Tibial nerve (tissue), 4 donors: ENCODE data around the gene NOTCH1. TPM values are rescaled to one million over a fixed set of nuclear protein-coding genes. Genes with fewer than 3 reads are reported as not detected.
A peak's percentile ranks its signal among the peaks of the same experiment; 100 is the strongest.
"Not testable (repeated sequence)": the region's sequence is repeated elsewhere in the genome, so short reads cannot be mapped to it uniquely, and the experiment has no call there.

Source experiments
- DNase-seq, 2 donors: peaks; one replicate each; pipeline ENCODE4 v3.0.0-alpha.2; 2019; ENCODE audit warnings: low spot score in 2 of 2
- H3K27ac ChIP-seq, 4 donors: fragments of 200-600 bp; sonication (generic) in 3 of 4; one replicate each; pipeline ENCODE4 v1.5.1; 2017 to 2019; ENCODE audit warnings: mild to moderate bottlenecking in 1 of 4
- H3K27me3 ChIP-seq, 2 donors: fragments of 200-600 bp; sonication (generic) in 1 of 2; one replicate each; pipeline versions ENCODE4 v1.5.1 to v1.6.0; 2017 to 2019
- H3K36me3 ChIP-seq, 3 donors: fragments of 200-600 bp; sonication (generic); one replicate each; pipeline ENCODE4 v1.5.1; 2018 to 2019
- H3K4me1 ChIP-seq, 4 donors: fragments of 200-600 bp; sonication (generic) in 3 of 4; one replicate each; pipeline ENCODE4 v1.5.1; 2017 to 2019
- H3K4me3 ChIP-seq, 4 donors: fragments of 200-600 bp; sonication (generic) in 3 of 4; one replicate each; pipeline ENCODE4 v1.5.1; 2017 to 2019; ENCODE audit warnings: mild to moderate bottlenecking in 1 of 4, moderate library complexity in 1 of 4
- H3K9me3 ChIP-seq, 4 donors: fragments of 200-600 bp; sonication (generic) in 3 of 4; one replicate each; pipeline ENCODE4 v1.5.1; 2017 to 2019
- CTCF ChIP-seq, 5 experiments: fragments of 200-600 bp in 3 of 5; fragments of 450-650 bp in 2 of 5; sonication (generic) in 3 of 5; IDR thresholded peaks; one replicate each; pipeline ENCODE4 v1.5.1; 2016 to 2019; ENCODE audit warnings: antibody characterized with exemption in 5 of 5, mild to moderate bottlenecking in 3 of 5, moderate library complexity in 2 of 5
- EP300 ChIP-seq, 2 donors: sonication (generic); formaldehyde crosslinking; IDR thresholded peaks; one replicate each; pipeline ENCODE4 v1.6.1; 2017; ENCODE audit warnings: antibody characterized with exemption in 2 of 2, mild to moderate bottlenecking in 1 of 2
- POLR2A ChIP-seq, 2 donors: fragments of 450-650 bp; IDR thresholded peaks; one replicate each; pipeline ENCODE4 v1.6.1; 2017; ENCODE audit warnings: antibody characterized with exemption in 2 of 2, mild to moderate bottlenecking in 2 of 2, moderate library complexity in 2 of 2
- WGBS, 2 donors: methylation state at CpG; one replicate each; pipeline ENCODE4 v1.1.5; 2018; 5-methylcytosine and 5-hydroxymethylcytosine counted together
- total RNA-seq, 4 donors: library from RNA; depleted of rRNA; stranded (reverse); fragments of >200 nt; gene quantifications; one replicate each; pipeline ENCODE4 v1.1.0, GENCODE V29; 2016

NOTCH1 gene
- total RNA-seq, 4 donors from 2014 or later: 29.3 to 65.4 (median 41.5) TPM

GRCh38 chr9:136563646-136564325 lies 17.9 kb upstream of the NOTCH1 start:
- Histone ChIP-seq H3K27me3 (no peaks in the 10 kb centered on the region), H3K9me3 (peaks cover 0 to 5% (median 0%) of the 10 kb centered on the region in 4 donors), H3K4me1 (peaks cover 8 to 65% (median 53%) of the 10 kb centered on the region in 4 donors), H3K36me3 (no peaks in the 10 kb centered on the region), H3K27ac (peak overlapping the region; percentile 13 to 81 (median 72)), H3K4me3 (no peak overlapping the region)
- no peak for DNase-seq
- TF ChIP-seq CTCF (IDR thresholded peaks at IDR 0.05) (no peak), EP300 (IDR thresholded peaks at IDR 0.05) (no peak), POLR2A (IDR thresholded peaks at IDR 0.05) (no peak)
- WGBS, 2 donors: 79 to 85% methylated on average over 18 to 19 of the region's 19 CpGs

DNA sequence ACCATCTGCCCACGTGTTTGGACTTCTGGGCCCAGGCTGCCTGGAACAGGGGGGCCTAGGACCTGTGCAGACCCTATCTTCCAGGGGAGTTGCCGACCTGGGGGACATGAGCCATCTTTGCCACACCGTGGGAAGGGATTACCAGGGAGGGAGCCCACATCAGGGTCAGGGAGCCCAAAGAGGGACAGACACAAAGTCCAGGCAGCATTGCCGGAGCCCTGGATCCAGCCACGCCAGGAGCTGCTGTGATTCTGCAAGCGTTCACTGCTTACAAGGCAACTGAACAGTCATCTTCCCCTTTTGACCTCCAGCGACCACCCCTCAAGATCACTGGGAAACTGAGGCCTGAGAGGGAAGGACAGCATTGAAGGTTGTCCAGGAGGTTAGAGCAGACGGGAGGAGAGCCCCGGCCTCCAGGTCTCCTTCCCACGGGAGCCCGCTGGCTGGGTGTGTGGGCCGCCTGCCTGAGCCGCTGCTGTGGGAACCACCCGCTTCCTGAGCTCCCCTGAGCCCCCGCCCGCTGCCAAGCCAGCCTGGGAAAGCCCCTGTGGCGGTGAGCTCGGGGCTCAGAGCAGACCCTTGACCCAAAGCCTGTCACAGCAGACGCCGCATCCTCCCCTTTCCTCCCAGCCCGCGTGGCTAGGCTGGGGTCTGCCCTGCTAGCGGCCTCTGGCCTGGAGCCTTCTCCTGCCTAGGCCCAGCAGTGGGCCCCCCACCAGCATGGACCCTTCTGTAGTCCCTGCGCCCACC lies 17.1 kb upstream of the NOTCH1 start:
- Histone ChIP-seq H3K27ac (peak overlapping the region in 1 of 4 donors; percentile 30), H3K27me3 (no peaks in the 10 kb centered on the region), H3K4me1 (peaks cover 4 to 63% (median 51%) of the 10 kb centered on the region in 4 donors), H3K9me3 (peaks cover 0 to 5% (median 0%) of the 10 kb centered on the region in 4 donors), H3K4me3 (no peak overlapping the region), H3K36me3 (no peaks in the 10 kb centered on the region)
- TF ChIP-seq EP300 (IDR thresholded peaks at IDR 0.05): no peak
- TF ChIP-seq CTCF (IDR thresholded peaks at IDR 0.05): no peak
- TF ChIP-seq POLR2A (IDR thresholded peaks at IDR 0.05): no peak
- WGBS, 2 donors: 74 to 90% methylated on average over 11 to 23 of the region's 24 CpGs
- no peak for DNase-seq

- H3K4me1 ChIP-seq: peaks cover 0 to 63% (median 51%) of the 10 kb centered on the region in 4 donors
- TF ChIP-seq POLR2A (IDR thresholded peaks at IDR 0.05) (no peak), CTCF (IDR thresholded peaks at IDR 0.05) (no peak), EP300 (IDR thresholded peaks at IDR 0.05) (no peak)
- no peak overlapping the region for H3K4me3 ChIP-seq
- H3K27me3 ChIP-seq: no peaks in the 10 kb centered on the region
- H3K9me3 ChIP-seq: peaks cover 0 to 5% (median 0%) of the 10 kb centered on the region in 4 donors
- H3K36me3 ChIP-seq: no peaks in the 10 kb centered on the region
- DNase-seq: no peak
- H3K27ac ChIP-seq: no peak overlapping the region
- 90 to 93% methylated on average over 20 to 22 of the region's 23 CpGs for WGBS, 2 donors
Measured at GRCh38 chr9:136561779-136562178, 15.9 kb upstream of the NOTCH1 start.

GRCh38 chr9:136560586-136560985 lies 14.7 kb upstream of the NOTCH1 start:
- no peak overlapping the region for H3K4me3 ChIP-seq

DNA sequence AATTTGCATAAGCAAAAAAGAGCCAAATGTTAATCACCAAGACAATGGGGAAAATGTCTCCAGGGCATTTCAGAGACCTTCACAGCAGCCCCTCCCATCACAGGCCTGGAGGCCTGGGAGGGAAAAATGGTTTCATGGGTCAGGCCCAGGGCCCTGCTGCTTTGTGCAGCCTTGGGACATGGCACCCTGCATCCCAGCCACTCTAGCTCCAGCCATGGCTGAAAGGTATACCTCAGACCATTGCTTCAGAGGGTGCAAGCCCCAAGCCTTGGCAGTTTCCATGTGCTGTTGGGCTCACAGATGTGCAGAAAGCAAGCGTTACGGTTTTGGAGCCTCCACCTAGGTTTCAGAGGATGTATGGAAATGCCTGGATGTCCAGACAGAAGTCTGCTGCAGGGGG lies 13.5 kb upstream of the NOTCH1 start:
- 80 to 94% methylated on average over 1 to 2 of the region's 2 CpGs for WGBS, 2 donors
- H3K4me1 ChIP-seq: peaks cover 0 to 41% (median 28%) of the 10 kb centered on the region in 4 donors
- not testable (repeated sequence) for H3K27ac ChIP-seq, H3K27me3 ChIP-seq, H3K4me3 ChIP-seq, DNase-seq, H3K36me3 ChIP-seq, H3K9me3 ChIP-seq

More at GRCh38 chr9:136560586-136560985, 14.7 kb upstream of the NOTCH1 start:
- Histone ChIP-seq H3K27me3 (no peaks in the 10 kb centered on the region), H3K4me1 (peaks cover 0 to 53% (median 40%) of the 10 kb centered on the region in 4 donors), H3K27ac (no peak overlapping the region), H3K9me3 (peaks cover 0 to 5% (median 0%) of the 10 kb centered on the region in 4 donors), H3K36me3 (no peaks in the 10 kb centered on the region)
- DNase-seq: no peak
- WGBS, 2 donors: 76 to 85% methylated on average over 3 of the region's 3 CpGs
- TF ChIP-seq CTCF (IDR thresholded peaks at IDR 0.05) (no peak), EP300 (IDR thresholded peaks at IDR 0.05) (no peak), POLR2A (IDR thresholded peaks at IDR 0.05) (no peak)

- not testable (repeated sequence) for H3K36me3 ChIP-seq, H3K4me3 ChIP-seq, H3K9me3 ChIP-seq, DNase-seq, H3K27me3 ChIP-seq
- WGBS, 2 donors: 88 to 89% methylated on average over 5 of the region's 5 CpGs
- Histone ChIP-seq H3K27ac (peak overlapping the region in 2 of 4 donors; percentile 3 to 14), H3K4me1 (peaks cover 0 to 35% (median 22%) of the 10 kb centered on the region in 4 donors)
Measured at GRCh38 chr9:136558846-136559245, 13.0 kb upstream of the NOTCH1 start.
